ENCODE results near the gene HGS.

DNA sequence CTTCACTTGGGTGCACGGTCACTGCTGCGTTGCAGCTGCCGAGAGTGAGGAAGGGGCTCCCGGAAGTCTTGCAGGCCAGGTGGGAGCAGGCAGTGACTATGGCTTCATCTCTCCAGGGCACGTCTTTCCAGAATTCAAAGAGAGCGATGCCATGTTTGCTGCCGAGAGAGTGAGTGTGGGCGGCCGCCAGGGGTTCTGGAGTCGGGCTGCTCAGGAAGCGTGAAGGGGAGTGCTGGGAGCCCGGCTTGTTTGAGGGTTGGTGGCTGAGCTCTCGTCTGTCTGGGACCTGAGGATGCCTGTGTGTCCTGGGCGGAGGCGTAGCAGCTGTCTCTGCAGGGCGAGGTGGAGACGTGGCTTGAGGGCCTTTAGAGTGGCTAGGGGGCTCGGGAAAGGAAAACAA, 6.3 kb downstream of the HGS start:
- TF ChIP-seq, protein P1, sequence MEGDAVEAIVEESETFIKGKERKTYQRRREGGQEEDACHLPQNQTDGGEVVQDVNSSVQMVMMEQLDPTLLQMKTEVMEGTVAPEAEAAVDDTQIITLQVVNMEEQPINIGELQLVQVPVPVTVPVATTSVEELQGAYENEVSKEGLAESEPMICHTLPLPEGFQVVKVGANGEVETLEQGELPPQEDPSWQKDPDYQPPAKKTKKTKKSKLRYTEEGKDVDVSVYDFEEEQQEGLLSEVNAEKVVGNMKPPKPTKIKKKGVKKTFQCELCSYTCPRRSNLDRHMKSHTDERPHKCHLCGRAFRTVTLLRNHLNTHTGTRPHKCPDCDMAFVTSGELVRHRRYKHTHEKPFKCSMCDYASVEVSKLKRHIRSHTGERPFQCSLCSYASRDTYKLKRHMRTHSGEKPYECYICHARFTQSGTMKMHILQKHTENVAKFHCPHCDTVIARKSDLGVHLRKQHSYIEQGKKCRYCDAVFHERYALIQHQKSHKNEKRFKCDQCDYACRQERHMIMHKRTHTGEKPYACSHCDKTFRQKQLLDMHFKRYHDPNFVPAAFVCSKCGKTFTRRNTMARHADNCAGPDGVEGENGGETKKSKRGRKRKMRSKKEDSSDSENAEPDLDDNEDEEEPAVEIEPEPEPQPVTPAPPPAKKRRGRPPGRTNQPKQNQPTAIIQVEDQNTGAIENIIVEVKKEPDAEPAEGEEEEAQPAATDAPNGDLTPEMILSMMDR (IDR thresholded peaks at IDR 0.05), result no peak
- no peak for TF ChIP-seq POLR2A (IDR thresholded peaks at IDR 0.05)

All from esophagus squamous epithelium (tissue), 4 donors.